8988T (cell line): ENCODE data around the gene UBE2F.

Experiments used
- DNase-seq: peaks from one replicate; pipeline ENCODE4 v3.0.0; 2011

The UBE2F gene

DNA sequence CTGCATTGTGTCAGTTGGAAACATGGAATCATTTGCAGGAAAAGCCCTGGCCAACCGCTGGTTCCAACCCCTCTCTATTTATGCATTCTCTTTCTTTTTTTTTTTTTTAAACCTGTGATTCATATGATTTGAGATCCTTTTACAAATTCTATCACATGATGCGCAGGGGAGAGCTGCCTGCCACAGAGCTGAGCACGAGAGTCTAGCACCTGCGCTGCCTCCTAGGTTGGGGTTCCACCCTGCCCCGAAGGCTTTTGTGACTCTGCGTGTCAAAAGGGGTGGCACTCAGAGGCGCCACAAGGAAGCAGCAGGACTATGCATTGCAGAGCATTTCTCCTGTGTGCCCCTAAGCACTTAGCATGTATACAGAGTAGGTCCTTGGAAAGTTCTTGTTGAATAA is 116.0 kb downstream of the UBE2F start:
- DNase-seq: no peak

DNA sequence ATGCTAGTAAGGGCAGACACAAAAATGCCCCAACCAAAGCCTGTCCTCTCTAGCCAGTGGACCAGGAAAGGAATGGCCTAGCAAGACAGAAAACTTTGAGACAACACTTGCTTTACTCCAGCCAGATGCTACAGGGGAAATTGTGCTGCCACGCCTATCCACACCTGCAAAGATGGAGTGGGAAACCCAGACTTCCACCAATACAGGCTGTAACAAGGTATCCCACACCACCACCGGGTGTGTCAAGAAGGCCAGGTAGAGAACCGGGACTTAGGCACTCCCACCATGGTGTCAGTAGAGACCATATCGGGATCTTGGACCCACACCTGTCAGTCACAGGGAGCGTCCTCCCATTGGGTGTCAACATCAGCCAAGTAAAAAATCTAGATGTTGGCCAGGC is 117.1 kb downstream of the UBE2F start:
- no peak for DNase-seq

GRCh38 chr2:238084761-238085160 is 117.9 kb downstream of the UBE2F start:
- no peak for DNase-seq

DNA sequence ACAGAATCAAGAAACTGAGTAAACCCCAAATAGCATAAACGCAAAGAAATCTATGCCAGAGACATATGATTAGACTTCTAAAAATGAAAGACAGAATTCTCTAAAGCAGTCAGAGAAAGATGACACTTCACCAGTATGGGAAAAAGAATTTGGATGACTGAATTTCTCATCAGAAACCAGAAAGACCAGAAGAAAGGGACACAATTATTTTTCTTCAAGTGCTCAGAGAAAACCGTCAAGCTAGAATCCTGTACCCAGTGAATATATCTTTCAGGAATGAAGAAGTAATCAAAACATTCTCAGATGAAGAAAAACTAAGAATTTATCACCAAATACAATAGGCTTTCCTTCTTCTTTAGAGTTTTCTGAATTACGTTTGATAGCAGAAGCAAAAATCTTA is 119.1 kb downstream of the UBE2F start:
- no peak for DNase-seq

DNA sequence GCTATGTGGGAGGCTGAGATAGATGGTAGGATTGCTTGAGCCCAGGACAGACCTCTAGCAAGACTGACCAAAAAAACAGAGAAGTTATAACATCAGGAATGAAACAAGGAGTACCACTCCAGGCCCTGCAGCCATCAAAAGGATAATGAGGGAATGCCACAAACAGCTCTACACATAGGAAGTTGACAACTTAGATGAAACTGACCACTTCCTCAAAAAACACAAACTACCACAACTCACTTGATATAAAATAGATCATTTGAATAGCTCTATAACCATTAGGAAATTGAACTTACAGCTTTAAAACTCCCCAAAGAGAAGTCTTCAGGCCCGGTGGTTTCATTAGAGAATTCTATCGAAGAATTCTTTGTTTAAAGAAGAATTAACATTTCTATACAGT is 120.4 kb downstream of the UBE2F start:
- DNase-seq: no peak

- DNase-seq: no peak
Observed at GRCh38 chr2:238090887-238091286, 124.1 kb downstream of the UBE2F start.

- DNase-seq: no peak
Observed at GRCh38 chr2:238091436-238092060, 124.7 kb downstream of the UBE2F start.
